LoVo (cell line): ENCODE results near the gene GIT2.

ENCODE experiments used
- DNase-seq: peaks from one replicate; pipeline ENCODE4 v3.0.0-alpha.2; 2016; ENCODE audit warnings: low spot score

The GIT2 gene

DNA sequence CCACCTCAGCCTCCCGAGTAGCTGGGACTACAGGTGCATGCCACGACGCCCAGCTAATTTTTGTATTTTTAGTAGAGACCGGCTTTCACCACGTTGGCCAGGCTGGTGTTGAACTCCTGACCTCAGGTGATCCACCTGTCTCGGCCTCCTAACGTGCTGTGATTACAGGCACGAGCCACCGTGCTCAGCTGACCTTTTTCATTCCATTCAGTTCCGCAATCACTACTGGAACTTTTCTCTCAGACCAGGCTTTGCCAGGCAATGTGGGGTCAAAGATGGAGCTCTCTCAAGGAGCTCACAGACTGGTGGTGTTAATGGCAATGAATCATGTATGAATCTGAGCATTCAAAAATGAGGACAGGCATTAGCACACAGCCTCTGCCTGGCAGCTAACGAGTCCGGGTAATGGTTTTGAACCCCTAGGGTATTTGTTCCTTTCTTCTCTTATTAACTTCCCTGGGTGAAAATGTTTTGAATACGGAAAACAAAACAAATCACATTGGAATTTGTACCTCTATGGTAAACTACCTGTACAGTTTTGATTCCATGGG is 105.5 kb downstream of the GIT2 start:
- no peak for DNase-seq

DNA sequence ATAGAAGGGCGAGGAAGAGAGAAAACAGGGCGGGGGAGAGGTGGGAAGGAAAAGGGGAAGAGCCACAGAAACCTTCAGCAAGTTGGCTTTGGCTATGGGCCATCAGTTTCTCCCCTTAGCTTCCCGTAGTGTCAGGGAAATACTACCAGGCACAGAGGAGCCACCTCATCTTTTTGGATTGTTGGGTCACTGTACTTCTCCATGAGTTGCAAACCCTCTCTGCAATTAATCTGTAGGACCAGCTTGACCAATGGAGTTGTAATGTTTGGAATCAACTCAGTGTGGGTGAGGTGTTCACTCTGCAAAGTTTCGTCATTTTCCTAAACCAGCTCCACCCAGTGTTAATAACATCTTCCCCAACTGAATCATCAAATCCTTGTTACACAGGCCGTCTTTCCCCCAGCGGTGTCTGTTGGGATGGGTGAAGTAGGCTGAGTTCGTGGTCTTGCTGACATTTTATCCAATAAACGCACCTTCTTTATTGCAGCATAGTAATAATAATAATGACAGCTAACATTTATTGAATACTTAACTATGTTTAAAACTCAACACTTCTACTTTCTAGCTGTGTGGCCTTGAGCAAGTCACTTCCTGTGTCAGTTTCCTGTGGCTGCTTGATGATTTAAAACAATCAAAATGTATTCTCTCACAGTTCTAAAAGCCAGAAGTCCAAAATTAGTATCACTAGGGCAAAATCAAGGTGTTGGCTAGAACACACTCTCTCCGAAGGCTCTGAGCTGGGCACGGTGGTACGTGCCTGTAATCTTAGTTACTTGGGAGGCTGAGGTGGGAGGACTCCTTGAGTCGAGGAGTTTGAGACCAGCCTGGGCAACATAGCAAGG is 107.8 kb downstream of the GIT2 start:
- peak; percentile 46 for DNase-seq

DNA sequence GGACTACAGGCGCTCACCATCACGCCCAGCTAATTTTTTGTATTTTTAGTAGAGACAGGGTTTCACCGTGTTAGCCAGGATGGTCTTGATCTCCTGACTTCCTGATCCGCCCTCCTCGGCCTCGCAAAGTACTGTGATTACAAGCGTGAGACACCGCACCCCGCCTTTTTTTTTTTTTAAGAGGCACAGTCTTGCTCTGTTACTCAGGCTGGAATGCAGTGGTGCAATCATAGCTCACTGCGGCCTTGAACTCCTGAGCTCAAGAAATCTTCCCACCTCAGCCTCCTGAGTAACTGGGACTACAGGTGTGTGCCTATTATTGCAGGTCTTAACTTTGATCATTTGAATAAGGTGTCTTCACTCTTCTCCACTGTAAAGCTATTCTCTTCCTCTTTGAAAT is 110.6 kb downstream of the GIT2 start:
- DNase-seq: peak; percentile 52

DNA sequence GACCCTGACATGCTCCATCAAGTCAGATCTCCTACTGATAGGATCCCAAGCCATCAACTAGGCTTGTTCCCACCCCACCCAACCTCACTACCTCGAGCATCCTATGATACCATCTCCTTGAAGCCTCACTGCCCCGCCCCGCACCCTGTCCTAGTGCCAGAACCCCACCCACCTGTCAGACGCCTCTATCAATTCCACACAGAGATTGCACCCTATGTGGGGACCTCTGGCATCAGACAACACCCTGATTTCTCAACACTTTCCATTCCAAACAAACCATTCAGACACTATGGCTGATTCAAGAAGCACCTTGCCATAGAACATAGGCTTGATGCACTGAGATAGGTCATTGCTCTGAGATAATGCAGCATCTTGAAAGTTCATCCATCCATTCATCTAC is 112.7 kb downstream of the GIT2 start:
- DNase-seq: peak; percentile 29

DNA sequence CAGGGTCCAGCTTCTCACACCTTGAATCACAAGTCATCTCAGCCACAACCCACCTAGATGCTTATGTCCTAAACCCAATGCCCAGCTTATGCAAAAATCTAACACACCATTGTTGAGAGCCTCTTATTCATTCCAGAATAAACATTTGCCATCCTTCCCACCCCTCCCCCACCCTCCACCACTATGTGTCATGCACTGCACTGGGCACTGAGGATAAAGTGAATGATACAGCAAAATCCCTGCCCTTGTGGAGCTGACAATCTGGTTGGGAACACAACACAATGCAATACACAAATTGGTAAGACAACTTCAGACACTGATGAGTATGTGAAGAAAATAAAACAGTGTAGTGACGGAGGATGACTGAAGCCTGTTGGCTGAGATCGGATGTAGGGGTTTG is 114.4 kb downstream of the GIT2 start:
- DNase-seq: no peak

DNA sequence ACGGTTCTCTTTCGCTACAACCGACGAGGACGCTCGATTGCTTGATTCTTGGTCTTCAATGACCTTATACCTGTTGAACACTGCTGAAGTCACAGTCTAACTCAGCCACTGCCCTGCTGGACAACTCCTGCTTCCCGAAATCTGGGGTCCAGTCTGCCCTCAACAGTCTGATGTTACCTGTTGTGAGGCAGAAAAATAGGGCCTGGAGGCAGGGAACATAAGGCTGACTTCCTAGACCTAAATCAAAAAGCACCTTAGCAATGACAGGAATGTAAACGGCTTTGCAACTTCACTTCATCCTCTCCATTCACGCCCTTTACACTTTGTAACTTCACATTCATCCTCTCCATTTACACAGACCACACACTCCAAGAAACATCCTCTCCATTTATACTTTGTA is 115.2 kb downstream of the GIT2 start:
- DNase-seq: no peak

DNA sequence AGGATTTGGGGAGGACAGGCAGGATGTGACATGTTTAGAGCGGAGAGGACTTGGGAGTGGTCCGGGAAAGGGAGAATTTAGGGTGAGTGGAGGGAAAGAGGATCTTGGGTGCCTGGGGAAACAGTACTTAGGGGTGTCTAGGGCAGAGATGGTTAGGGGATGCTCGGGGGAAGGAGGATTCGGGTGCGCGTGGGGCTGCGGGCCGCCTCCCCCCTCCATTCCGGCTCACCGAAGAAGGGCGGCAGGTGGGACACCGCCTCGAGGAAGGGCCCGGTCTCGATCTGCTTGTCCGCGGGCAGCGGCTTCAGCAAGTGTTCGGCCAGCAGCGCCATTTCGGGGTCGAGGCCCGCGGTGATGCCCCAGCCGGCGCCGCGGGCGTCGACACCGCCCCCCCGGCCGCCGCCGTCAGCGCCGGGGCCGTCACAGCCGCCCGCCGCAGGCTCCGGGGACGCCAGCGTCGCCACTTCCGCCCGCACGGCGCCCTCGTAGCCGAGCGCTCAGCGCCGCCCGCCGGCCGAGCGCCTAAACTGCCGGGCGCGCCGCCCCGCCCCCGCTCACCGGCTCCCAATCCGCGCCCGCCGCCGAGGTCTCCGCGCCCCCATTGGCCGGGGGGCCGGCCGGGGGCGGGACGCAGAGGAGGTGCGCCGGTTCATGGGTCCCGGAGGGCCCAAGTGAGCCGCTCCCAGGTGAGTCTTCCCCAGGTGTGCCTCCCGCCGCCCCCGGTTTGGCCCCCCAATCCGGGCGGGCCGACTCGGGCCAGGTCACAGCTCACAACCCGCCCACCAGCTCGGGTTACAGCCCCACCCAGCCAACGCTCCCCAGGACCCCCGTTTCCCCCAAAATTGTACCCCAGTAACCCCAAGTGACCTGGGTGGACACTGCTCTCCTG is 115.9 kb downstream of the GIT2 start, which contains the start of gene GLTP:
TSS of gene GLTP (minus strand) at position 499 of the 889 bp plus-strand sequence. CDS start at position 332, 167 bp downstream.
- peak; percentile 98 for DNase-seq
